ENCODE results near the gene ZNF891.

The ZNF891 gene

DNA sequence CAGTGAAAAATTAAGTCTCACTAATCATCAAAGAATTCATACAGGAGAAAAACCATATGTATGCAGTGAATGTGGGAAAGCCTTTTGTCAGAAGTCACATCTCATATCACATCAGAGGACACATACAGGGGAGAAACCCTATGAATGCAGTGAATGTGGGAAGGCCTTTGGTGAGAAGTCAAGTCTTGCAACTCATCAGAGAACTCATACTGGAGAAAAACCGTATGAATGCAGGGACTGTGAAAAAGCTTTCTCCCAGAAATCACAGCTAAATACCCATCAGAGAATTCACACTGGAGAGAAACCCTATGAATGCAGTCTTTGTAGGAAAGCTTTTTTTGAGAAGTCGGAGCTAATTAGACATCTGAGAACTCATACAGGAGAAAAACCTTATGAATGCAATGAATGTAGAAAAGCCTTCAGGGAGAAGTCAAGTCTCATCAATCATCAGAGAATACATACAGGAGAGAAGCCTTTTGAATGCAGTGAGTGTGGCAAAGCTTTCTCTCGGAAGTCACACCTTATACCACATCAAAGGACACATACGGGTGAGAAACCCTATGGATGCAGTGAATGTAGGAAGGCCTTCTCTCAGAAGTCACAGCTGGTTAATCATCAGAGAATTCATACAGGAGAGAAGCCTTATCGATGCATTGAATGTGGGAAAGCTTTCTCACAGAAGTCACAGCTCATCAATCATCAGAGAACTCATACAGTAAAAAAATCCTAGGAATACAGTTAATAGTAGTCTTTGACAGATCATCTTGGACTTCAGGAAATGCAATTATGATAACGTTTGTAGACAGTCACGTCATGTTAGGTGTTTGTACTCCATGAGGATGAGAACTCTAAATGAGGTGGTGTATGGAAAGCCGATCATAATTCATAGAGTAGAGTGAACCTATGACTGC is 71.6 kb downstream of the ZNF891 start:
- DNase-seq = peak in 1 of 2 experiments; percentile 29

DNA sequence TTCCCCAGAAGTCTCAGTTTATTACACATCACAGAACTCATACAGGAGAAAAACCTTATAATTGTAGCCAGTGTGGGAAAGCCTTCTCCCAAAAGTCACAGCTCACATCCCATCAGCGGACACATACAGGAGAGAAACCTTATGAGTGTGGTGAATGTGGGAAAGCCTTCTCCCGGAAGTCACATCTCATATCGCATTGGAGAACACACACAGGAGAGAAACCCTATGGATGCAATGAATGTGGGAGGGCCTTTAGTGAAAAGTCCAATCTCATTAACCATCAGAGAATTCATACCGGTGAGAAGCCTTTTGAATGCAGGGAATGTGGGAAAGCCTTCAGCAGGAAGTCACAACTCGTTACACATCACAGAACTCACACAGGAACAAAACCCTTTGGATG is 72.6 kb downstream of the ZNF891 start:
- DNase-seq = no peak

Data from NCI-H2081 (cell line).